Activated T-helper 9 cell treated with anti-CD3 and anti-CD28 coated beads, Interleukin-2, amount 50 U/mL, for 16 hours (primary cell): ENCODE data around the gene CFAP46.
A peak's percentile ranks its signal among the peaks of the same experiment; 100 is the strongest.
"Not testable (repeated sequence)": the region's sequence is repeated elsewhere in the genome, so short reads cannot be mapped to it uniquely, and the experiment has no call there.

Experiments
- DNase-seq: peaks from one replicate; pipeline ENCODE4 v3.0.0-alpha.2; 2020; ENCODE audit warnings: low read depth

Gene CFAP46

DNA sequence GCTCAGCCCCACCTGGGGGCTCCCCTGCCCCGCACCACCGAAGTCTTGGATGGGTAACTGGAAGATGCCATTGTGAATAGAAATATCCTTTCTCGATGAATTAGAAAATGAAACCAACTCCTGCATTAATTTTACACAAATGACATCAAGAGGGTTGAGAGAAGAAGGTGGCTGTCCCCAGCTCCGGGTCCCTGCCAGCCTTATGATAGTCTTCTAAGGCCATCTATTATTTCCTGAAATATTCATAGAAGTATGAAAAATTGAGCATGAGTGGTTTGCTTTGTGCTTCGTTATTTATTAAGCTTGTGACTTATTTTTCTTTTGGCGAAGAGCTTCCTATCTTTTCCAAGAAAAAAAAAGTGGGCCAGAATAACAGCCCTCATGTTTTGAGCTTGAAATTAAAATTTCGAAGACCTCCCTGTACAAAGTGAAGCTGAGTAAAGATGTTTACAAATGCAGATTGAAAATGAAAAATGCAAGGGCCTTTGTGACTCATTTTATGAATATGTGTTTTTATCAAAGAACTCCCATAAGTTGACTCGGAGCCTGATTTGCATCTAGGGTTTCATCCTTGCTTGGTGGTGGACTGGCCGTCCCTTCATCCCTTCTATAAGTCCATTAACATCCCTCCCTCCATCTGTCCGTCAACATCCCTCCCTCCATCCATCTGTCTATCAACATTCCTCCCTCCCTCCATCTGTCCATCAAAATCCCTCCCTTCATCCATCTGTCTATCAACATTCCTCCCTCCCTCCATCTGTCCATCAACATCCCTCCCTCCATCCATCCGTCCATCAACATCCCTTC lies 20.5 kb upstream of the CFAP46 start:
- DNase-seq = no peak

DNA sequence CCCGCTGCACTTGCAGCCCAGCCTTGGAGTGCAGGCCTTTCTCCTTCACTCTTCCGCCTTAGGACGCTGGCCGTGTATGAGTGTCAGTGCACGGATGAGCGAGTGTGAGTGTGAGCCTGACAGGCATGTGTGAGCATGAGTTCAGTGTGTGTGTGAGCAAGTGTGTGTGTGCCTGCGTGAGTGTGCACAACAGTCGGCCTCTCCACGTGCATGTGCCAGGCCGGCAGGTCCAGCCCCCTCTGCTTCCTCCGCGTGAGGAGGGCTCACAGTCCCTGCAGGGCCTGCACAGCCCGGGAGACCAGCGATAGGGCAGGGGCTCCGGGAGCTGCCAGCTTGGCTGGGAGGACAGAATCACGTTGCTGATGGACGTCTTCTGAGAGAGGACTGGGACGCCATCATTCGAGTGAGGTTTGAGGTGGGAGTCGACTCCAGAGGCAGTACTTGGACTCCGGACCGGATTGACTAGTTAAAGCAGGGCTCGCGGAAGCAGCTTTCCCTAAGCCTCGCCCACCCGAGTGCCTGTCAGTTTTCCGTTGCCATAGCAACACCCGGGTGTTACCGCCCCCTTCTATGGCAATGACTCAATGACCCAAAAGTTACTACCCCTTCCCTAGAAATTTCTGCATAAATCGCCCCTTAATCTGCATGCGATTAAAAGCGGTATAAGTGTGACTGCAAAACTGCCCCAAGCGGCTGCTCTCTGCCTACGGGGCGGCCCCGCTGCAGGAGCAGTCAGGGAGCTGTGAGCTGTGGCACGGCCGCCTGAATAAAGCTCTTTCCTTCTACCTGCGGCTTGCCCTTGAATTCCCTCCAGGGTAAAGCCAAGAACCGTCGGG lies 19.6 kb upstream of the CFAP46 start:
- peak; percentile 49 for DNase-seq

GRCh38 chr10:132961420-132961786 lies 19.0 kb upstream of the CFAP46 start:
- DNase-seq = no peak

DNA sequence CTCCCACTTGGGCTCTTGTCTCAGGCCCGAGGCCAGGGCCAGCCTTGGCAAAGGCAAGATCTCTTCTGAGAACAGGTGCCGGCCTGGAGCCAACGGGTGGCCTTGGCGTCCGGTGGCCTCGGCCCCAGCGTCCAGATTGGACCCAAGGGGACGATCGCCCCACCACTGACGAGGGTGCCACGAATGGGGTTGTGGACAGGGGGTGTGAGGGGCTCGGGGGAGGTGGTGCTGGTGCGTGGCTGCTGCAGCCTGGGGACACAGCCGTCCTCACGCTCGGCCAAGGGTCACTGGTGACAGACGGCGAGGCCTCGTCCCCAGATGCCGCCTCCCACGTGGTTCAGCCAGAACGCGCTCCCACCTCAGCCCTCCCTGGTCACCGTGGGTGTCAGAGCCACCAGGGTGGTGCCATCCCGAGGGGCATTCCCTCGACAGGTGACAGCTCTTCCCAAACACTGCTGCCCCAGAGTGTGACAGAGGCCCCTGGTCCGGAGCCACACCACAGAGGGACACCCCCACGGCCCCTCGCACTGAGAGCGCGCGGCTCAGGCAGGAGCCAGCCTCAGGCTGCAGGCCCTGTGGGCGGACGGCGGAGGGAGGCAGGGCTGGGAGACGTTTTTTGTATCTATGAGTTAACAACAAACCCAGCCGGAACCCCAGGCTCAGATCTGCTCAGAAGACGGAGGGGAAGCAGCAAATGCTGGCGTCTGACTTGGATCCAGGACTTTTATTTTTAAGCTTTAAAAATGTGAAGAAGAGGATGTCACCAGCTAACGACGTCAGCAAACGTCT lies 18.5 kb upstream of the CFAP46 start:
- DNase-seq = no peak

DNA sequence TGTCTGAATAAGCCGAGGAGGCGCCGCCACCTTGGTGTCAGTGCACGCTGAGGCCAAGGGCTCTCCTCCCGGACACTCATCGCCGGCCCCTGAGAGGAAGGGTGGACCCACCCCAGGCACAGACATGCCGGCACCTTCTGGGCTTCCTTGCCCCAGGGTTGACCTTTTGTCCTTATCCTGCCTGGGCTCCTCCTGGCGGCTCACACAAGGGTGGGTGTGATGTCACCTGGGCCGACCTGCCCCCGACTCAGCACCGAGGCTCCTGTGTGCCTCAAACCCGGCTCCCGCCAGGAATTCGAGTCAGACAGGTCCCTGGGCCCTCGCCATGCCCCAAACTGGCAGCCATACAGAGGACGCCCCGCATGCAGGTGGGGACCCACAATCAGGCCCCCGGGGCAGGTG lies 17.7 kb upstream of the CFAP46 start:
- DNase-seq = no peak

GRCh38 chr10:132959559-132959961 lies 17.2 kb upstream of the CFAP46 start:
- no peak for DNase-seq

- no peak for DNase-seq
These were observed 16.7 kb upstream of the CFAP46 start for GRCh38 chr10:132958883-132959558.

DNA sequence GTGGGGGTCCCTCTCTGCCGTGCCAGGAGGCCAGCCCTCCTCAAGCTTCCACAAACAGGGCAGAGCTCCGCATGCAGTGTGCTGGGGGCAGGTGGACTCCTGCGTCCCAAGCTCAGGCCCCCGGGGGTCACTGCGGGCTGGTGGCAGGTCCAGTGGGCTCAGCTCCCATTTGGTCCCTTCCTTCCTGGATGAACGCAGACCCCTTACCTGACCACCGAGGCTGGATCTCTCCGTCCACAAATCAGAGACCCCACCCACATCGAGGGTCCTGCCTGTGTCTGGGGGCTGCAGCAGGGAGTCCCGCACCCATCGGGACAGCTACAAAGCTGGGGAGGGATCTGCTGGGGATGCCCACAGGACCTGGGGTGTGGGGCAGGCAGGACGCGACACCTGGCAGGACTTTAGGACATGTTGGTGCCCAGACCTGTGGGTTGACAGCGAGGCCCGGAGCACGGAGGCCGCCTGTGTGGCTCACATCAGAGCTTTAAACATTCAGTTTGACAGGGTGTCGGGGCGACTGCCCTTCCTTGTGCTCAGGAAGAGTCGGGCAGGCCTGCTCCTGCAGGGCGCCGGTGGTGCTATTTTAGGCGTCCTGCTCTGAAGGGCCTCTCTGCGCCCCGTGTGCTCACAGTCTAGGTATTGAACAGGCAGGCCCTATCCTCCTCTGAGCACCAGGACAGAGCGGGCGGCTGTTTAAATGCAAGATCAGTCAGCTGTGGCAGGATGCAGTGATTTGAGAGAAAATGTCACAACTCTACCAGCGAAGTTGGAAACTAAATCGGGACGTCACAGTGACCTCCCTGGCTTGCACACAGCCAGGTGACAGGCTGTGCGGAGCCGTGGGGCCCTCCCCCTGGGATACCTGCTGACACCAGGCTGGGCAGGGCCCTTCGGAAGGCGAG lies 15.9 kb upstream of the CFAP46 start:
- no peak for DNase-seq

GRCh38 chr10:132957131-132957530 lies 14.8 kb upstream of the CFAP46 start:
- no peak for DNase-seq

DNA sequence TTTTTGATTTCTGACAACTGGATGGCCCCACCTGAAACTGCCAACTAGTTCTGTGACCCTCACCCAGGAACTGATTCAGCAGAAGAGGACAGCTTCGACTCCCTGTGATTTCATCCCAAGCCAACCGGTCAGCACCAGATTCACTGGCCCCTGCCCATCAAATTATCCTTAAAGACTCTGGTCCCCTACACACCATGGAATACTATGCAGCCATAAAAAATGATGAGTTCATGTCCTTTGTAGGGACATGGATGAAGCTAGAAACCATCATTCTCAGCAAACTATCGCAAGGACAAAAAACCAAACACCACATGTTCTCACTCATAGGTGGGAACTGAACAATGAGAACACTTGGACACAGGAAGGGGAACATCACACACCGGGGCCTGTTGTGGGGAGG lies 13.9 kb upstream of the CFAP46 start:
- not testable (repeated sequence) for DNase-seq

- no peak for DNase-seq
These were observed 13.1 kb upstream of the CFAP46 start for GRCh38 chr10:132955479-132955878.

GRCh38 chr10:132953428-132953827 lies 11.1 kb upstream of the CFAP46 start:
- no peak for DNase-seq

GRCh38 chr10:132951926-132952325 lies 9.6 kb upstream of the CFAP46 start:
- DNase-seq = no peak

- DNase-seq = no peak
These were observed 6.0 kb upstream of the CFAP46 start for GRCh38 chr10:132948351-132948750.

GRCh38 chr10:132947843-132948242 lies 5.5 kb upstream of the CFAP46 start:
- DNase-seq = no peak

GRCh38 chr10:132946806-132947546 lies 4.6 kb upstream of the CFAP46 start:
- no peak for DNase-seq

GRCh38 chr10:132946311-132946710 lies 3.9 kb upstream of the CFAP46 start:
- no peak for DNase-seq

DNA sequence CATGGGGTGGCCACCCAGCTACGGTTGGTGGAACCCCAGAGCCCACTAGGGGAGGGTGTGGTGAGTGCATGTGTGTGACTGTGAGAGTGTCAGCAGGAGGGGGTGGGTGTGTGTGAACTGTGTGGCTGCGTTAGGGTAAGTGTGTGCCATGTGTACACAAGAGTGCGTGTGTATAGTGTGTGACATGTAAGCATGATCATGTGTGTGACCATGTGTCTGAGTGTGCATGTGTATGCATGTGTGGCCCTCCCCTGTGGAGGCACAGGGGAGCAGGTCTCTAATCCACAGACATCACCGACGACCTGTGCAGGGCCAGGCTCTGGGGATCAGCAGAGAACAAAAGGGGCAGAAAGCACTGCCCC lies 3.5 kb upstream of the CFAP46 start:
- no peak for DNase-seq

GRCh38 chr10:132945125-132945893 lies 2.9 kb upstream of the CFAP46 start:
- no peak for DNase-seq

- no peak for DNase-seq
These were observed 2.1 kb upstream of the CFAP46 start for GRCh38 chr10:132944510-132944909.
